HUES48 (cell line): ENCODE data around the gene SLX9.
A peak's percentile ranks its signal among the peaks of the same experiment; 100 is the strongest.
"Not testable (repeated sequence)": the region's sequence is repeated elsewhere in the genome, so short reads cannot be mapped to it uniquely, and the experiment has no call there.

Experiments
- H3K27ac ChIP-seq: one replicate; pipeline ENCODE4 v1.7.0; 2013; ENCODE audit warnings: low read depth, low read length, inconsistent platforms
- H3K27me3 ChIP-seq: 2 replicates; pipeline ENCODE4 v1.6.1; 2013; ENCODE audit warnings: mild to moderate bottlenecking, low read length; ENCODE audit not compliant: control insufficient read depth, insufficient read depth
- H3K36me3 ChIP-seq: 2 replicates; pipeline ENCODE4 v1.6.1; 2013; ENCODE audit warnings: low read length; ENCODE audit not compliant: control insufficient read depth, insufficient read depth
- H3K4me1 ChIP-seq: 2 replicates; pipeline ENCODE4 v1.6.1; 2013; ENCODE audit warnings: mild to moderate bottlenecking, low read length; ENCODE audit not compliant: control insufficient read depth, insufficient read depth
- H3K4me3 ChIP-seq: 2 replicates; pipeline ENCODE4 v1.5.1; 2013; ENCODE audit warnings: mild to moderate bottlenecking, low read depth, low read length
- H3K9ac ChIP-seq: 2 replicates; pipeline ENCODE4 v1.6.1; 2013; ENCODE audit warnings: mild to moderate bottlenecking, low read depth, low read length, moderate library complexity
- H3K9me3 ChIP-seq: 2 replicates; pipeline ENCODE4 v1.6.1; 2013; ENCODE audit warnings: low read length; ENCODE audit not compliant: control insufficient read depth, insufficient read depth

Gene SLX9

GRCh38 chr21:44975720-44976555 is 36.1 kb downstream of the SLX9 start:
- Histone ChIP-seq H3K9me3 (no peaks in the 10 kb centered on the region), H3K9ac (no peak overlapping the region)

GRCh38 chr21:44976556-44977393 is 36.9 kb downstream of the SLX9 start:
- not testable (repeated sequence) for H3K4me1 ChIP-seq, H3K9me3 ChIP-seq
- peaks cover 31% of the 10 kb centered on the region for H3K36me3 ChIP-seq

More at GRCh38 chr21:44975720-44976555, 36.1 kb downstream of the SLX9 start:
- Histone ChIP-seq H3K4me1 (no peaks in the 10 kb centered on the region), H3K27ac (no peak overlapping the region), H3K27me3 (no peaks in the 10 kb centered on the region), H3K36me3 (peaks cover 31% of the 10 kb centered on the region), H3K4me3 (no peak overlapping the region)

GRCh38 chr21:44977616-44978340 is 37.9 kb downstream of the SLX9 start:
- Histone ChIP-seq H3K36me3 (peaks cover 31% of the 10 kb centered on the region), H3K9ac (no peak overlapping the region), H3K27me3 (no peaks in the 10 kb centered on the region), H3K9me3 (no peaks in the 10 kb centered on the region), H3K27ac (no peak overlapping the region), H3K4me3 (no peak overlapping the region), H3K4me1 (no peaks in the 10 kb centered on the region)

More at GRCh38 chr21:44976556-44977393, 36.9 kb downstream of the SLX9 start:
- not testable (repeated sequence) for H3K27me3 ChIP-seq, H3K9ac ChIP-seq, H3K27ac ChIP-seq, H3K4me3 ChIP-seq

- H3K27ac ChIP-seq, result peak overlapping the region; percentile 35
These were observed 40.1 kb downstream of the SLX9 start for GRCh38 chr21:44979687-44980561.

GRCh38 chr21:44980562-44981489 is 41.0 kb downstream of the SLX9 start:
- Histone ChIP-seq H3K4me1 (no peaks in the 10 kb centered on the region), H3K27ac (peak overlapping the region; percentile 35), H3K9ac (no peak overlapping the region)

More at GRCh38 chr21:44979687-44980561, 40.1 kb downstream of the SLX9 start:
- no peaks in the 10 kb centered on the region for H3K9me3 ChIP-seq
- H3K9ac ChIP-seq, result no peak overlapping the region
- no peaks in the 10 kb centered on the region for H3K4me1 ChIP-seq
- no peaks in the 10 kb centered on the region for H3K27me3 ChIP-seq
- peaks cover 18% of the 10 kb centered on the region for H3K36me3 ChIP-seq
- H3K4me3 ChIP-seq, result no peak overlapping the region

GRCh38 chr21:44982558-44983250 is 42.9 kb downstream of the SLX9 start:
- H3K4me1 ChIP-seq, result no peaks in the 10 kb centered on the region

More at GRCh38 chr21:44980562-44981489, 41.0 kb downstream of the SLX9 start:
- no peaks in the 10 kb centered on the region for H3K9me3 ChIP-seq
- H3K27me3 ChIP-seq, result no peaks in the 10 kb centered on the region
- peaks cover 10% of the 10 kb centered on the region; the same call in 1 of the 2 replicates for H3K36me3 ChIP-seq
- H3K4me3 ChIP-seq, result no peak overlapping the region

GRCh38 chr21:44983421-44984206 is 43.8 kb downstream of the SLX9 start:
- H3K27me3 ChIP-seq, result no peaks in the 10 kb centered on the region
- H3K36me3 ChIP-seq, result peaks cover 4% of the 10 kb centered on the region; the same call in 1 of the 2 replicates
- no peaks in the 10 kb centered on the region for H3K9me3 ChIP-seq
- no peak overlapping the region for H3K9ac ChIP-seq
- no peak overlapping the region for H3K27ac ChIP-seq
- H3K4me3 ChIP-seq, result no peak overlapping the region
- H3K4me1 ChIP-seq, result no peaks in the 10 kb centered on the region

More at GRCh38 chr21:44982558-44983250, 42.9 kb downstream of the SLX9 start:
- H3K9me3 ChIP-seq, result no peaks in the 10 kb centered on the region
- peaks cover 4% of the 10 kb centered on the region; the same call in 1 of the 2 replicates for H3K36me3 ChIP-seq
- H3K9ac ChIP-seq, result no peak overlapping the region
- H3K27me3 ChIP-seq, result no peaks in the 10 kb centered on the region
- H3K4me3 ChIP-seq, result no peak overlapping the region
- H3K27ac ChIP-seq, result no peak overlapping the region

GRCh38 chr21:44984428-44984791 is 44.6 kb downstream of the SLX9 start:
- H3K27me3 ChIP-seq, result no peaks in the 10 kb centered on the region
- no peak overlapping the region for H3K4me3 ChIP-seq
- no peaks in the 10 kb centered on the region for H3K4me1 ChIP-seq
- H3K9ac ChIP-seq, result no peak overlapping the region
- no peaks in the 10 kb centered on the region for H3K9me3 ChIP-seq
- no peak overlapping the region for H3K27ac ChIP-seq
- H3K36me3 ChIP-seq, result peaks cover 3% of the 10 kb centered on the region; the same call in 1 of the 2 replicates
